Glutamatergic neuron (in vitro differentiated cells): ENCODE data around the gene SMIM36. TPM values are rescaled to one million over a fixed set of nuclear protein-coding genes. Genes with fewer than 3 reads are reported as not detected.
"Not testable (repeated sequence)": the region's sequence is repeated elsewhere in the genome, so short reads cannot be mapped to it uniquely, and the experiment has no call there.

ENCODE experiments used
- DNase-seq: peaks from one replicate; pipeline ENCODE4 v3.0.0; 2022
- H3K27ac Mint-ChIP-seq: one replicate; pipeline ENCODE4 v1.8.0; 2020; ENCODE audit warnings: mild to moderate bottlenecking, mixed read lengths, inconsistent platforms; ENCODE audit not compliant: unreplicated experiment
- H3K27me3 Mint-ChIP-seq: one replicate; pipeline ENCODE4 v1.8.0; 2020; ENCODE audit warnings: mild to moderate bottlenecking, moderate library complexity, mixed read lengths, inconsistent platforms; ENCODE audit not compliant: unreplicated experiment
- H3K36me3 Mint-ChIP-seq: one replicate; pipeline ENCODE4 v1.8.0; 2020; ENCODE audit warnings: mild to moderate bottlenecking, mixed read lengths, inconsistent platforms; ENCODE audit not compliant: unreplicated experiment
- H3K4me1 Mint-ChIP-seq: one replicate; pipeline ENCODE4 v1.8.0; 2020; ENCODE audit warnings: mild to moderate bottlenecking, low read depth, mixed read lengths, inconsistent platforms; ENCODE audit not compliant: unreplicated experiment
- H3K4me3 Mint-ChIP-seq: one replicate; pipeline ENCODE4 v1.8.0; 2020; ENCODE audit warnings: mild to moderate bottlenecking, mixed read lengths, inconsistent platforms; ENCODE audit not compliant: unreplicated experiment
- H3K9me3 Mint-ChIP-seq: one replicate; pipeline ENCODE4 v1.8.0; 2020; ENCODE audit warnings: mild to moderate bottlenecking, moderate library complexity, mixed read lengths, inconsistent platforms; ENCODE audit not compliant: unreplicated experiment
- total RNA-seq: library from RNA; stranded (reverse); fragmentation: NEBNext Ultra II Directional; extraction: Animal tissue kit (Norgen Biotek cat#: 25700); gene quantifications from one replicate; pipeline ENCODE4 v1.2.1, GENCODE V29; 2021; ENCODE audit not compliant: unreplicated experiment
- TF ChIP-seq, protein P1 (sequence below): fragments of 200-600 bp; sonication (generic); IDR thresholded peaks from one replicate; pipeline ENCODE4 v1.5.0; 2021; ENCODE audit not compliant: partially characterized antibody, unreplicated experiment

SMIM36 gene
- total RNA-seq, 1 donor from 2014 or later = not detected

DNA sequence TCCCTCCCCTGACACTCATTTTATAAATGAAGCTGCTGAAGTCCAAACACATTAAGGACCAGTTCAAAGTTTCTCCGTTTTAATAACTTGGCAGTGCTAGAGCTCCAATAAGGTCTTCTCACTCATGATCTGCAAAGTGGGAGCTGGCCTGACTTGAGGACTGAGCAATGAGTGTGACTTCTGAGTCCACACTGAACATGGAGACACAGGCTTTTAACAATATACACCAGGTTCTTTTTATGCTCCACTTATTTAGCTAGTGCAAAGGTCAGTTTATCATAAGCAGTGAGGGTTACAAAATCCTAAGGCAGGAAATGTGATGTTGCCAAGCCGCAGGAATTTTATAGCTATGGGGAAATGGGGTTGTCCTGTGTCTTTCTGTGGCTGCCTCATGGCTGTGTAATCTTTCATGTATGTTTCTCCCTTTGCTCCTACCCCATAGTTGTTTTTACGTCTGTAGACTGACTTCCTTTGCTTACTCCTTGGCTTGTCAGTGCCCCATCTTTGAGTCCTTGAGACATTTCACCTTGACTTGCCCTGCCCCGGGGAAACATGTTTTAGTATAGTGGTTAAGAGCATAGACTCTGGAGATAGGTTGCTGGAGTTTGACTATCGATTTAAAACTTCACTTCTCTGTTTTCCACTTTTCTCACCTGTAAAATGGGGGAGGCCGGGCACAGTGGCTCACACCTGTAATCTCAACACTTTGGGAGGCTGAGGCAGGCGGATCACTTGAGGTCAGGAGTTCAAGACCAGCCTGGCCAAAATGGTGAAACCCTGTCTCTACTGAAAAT, 77.4 kb downstream of the SMIM36 start:
- no peak overlapping the region for H3K27ac Mint-ChIP-seq
- peaks cover 21% of the 10 kb centered on the region for H3K4me1 Mint-ChIP-seq
- no peak overlapping the region for H3K4me3 Mint-ChIP-seq
- no peaks in the 10 kb centered on the region for H3K36me3 Mint-ChIP-seq
- no peaks in the 10 kb centered on the region for H3K27me3 Mint-ChIP-seq
- H3K9me3 Mint-ChIP-seq = peaks cover 2% of the 10 kb centered on the region
- TF ChIP-seq, protein P1, sequence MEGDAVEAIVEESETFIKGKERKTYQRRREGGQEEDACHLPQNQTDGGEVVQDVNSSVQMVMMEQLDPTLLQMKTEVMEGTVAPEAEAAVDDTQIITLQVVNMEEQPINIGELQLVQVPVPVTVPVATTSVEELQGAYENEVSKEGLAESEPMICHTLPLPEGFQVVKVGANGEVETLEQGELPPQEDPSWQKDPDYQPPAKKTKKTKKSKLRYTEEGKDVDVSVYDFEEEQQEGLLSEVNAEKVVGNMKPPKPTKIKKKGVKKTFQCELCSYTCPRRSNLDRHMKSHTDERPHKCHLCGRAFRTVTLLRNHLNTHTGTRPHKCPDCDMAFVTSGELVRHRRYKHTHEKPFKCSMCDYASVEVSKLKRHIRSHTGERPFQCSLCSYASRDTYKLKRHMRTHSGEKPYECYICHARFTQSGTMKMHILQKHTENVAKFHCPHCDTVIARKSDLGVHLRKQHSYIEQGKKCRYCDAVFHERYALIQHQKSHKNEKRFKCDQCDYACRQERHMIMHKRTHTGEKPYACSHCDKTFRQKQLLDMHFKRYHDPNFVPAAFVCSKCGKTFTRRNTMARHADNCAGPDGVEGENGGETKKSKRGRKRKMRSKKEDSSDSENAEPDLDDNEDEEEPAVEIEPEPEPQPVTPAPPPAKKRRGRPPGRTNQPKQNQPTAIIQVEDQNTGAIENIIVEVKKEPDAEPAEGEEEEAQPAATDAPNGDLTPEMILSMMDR = no peak
- no peak for DNase-seq

DNA sequence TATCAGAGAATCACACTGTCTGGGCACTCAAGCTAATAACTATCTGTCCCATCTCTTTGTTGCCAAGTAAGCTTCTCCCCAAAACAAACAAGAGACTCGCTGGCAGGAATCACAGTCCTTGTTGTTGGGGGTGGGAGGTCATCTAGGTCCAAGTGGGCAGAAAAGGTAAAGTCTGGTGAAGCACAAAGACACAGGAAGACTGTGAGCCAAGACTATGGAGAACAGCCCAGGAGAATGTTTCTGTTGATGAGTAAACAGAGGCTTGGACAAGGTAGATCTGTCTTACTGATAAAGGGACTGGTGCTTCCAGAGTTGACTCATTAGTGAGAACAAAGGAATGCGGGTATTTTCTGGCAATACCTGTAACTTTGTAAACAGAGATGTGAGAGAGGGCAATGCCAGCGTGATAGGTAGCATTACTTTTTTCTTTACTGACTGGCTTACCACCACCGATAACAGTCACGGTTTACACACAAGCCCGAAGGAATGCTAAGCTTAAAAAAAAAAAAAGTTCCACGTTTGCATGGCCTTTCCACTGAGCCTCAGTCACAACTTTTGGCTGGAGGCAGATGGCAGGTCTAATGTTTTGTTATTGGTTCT, 78.1 kb downstream of the SMIM36 start:
- DNase-seq = no peak
- H3K27me3 Mint-ChIP-seq = peaks cover 1% of the 10 kb centered on the region
- peaks cover 21% of the 10 kb centered on the region for H3K4me1 Mint-ChIP-seq
- H3K4me3 Mint-ChIP-seq = no peak overlapping the region
- peaks cover 2% of the 10 kb centered on the region for H3K9me3 Mint-ChIP-seq
- H3K27ac Mint-ChIP-seq = no peak overlapping the region
- no peaks in the 10 kb centered on the region for H3K36me3 Mint-ChIP-seq
- TF ChIP-seq, protein P1 = no peak

DNA sequence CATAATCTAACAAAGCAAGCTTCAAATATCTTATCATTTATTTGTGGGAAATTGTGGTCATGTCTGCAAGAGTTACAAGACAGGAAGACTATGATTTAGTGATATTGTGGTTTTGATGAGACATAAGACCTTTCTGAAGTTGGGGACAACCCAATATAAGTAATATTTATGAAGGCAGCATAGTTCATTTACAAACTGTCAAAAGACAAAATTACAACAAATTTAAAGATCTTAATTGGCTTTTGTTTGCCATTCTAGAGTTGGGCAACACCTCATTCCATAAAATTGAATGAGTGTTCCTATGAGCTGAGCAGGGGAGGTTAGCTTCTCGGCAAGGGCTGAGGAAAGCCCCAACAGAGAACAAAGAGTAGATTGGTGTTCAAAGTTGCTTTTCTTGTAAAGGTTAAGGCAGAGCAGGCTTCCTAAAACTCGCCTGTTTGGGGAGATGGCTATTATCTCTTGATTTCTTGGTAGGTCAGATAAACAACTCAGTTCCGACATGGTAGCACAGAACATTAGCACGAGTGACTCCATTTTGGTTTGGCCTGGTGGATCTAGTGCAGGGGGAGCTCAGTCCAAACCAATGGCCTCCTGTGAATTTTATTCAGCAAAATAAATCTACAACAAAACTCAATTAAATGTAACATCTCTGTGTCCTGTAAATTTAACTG, 78.8 kb downstream of the SMIM36 start:
- peaks cover 1% of the 10 kb centered on the region for H3K27me3 Mint-ChIP-seq
- H3K4me3 Mint-ChIP-seq = no peak overlapping the region
- H3K9me3 Mint-ChIP-seq = peaks cover 2% of the 10 kb centered on the region
- no peak for DNase-seq
- H3K36me3 Mint-ChIP-seq = no peaks in the 10 kb centered on the region
- H3K4me1 Mint-ChIP-seq = peaks cover 19% of the 10 kb centered on the region
- no peak overlapping the region for H3K27ac Mint-ChIP-seq
- TF ChIP-seq, protein P1 = no peak

DNA sequence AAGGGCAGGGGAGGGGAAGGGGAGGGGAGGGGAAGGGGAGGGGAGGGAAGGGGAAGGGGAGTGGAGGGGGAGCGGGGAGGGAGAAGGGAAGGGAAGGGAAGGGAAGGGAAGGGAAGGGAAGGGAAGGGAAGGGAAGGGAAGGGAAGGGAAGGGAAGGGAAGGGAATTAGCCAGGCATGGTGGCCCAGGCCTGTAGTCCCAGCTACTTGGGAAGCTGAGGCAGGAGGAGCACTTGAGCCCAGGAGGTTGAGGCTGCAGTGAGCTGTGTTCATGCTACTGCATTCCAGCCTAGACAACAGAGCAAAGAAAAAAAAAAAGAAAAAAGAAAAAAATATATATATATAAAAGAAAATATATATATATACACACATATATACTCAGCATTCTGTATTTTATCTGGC, 79.3 kb downstream of the SMIM36 start:
- not testable (repeated sequence) for DNase-seq, H3K4me3 Mint-ChIP-seq

DNA sequence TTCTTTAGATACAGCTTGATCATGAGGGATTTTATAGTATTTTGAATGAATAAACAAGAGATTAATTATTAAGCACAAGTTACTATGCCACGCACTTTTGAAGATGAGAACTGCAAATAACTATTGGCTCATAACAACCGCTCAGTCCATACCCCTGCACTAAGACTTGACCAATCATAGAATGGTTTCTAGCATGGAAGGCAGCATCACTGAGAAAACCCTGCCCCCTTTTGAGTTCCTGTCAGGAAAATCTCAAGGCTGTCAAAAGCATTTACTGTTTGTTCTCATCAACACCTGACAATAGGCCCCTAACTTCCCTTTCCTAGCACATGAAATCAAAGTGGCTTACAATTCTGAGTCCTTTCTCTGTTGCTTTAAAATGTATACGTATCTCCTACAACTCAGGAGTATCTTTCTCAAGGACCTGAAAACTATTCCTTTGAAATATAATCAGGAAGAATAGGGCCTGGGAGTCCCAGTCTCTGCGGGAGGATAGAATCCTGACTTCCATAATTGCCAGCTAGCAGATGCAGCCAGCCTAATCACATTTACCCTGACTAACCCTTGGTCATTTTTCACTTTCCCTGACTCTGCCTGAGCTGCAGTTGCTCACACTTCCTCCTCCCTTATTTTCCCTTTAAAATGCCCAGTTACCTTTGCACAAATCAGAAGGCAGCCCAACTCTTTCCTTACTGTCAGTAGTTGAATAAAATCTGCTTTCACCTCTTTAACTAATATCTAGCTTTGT, 80.5 kb downstream of the SMIM36 start:
- peaks cover 1% of the 10 kb centered on the region for H3K27me3 Mint-ChIP-seq
- no peaks in the 10 kb centered on the region for H3K36me3 Mint-ChIP-seq
- TF ChIP-seq, protein P1 = no peak
- H3K4me3 Mint-ChIP-seq = no peak overlapping the region
- H3K9me3 Mint-ChIP-seq = peaks cover 2% of the 10 kb centered on the region
- peaks cover 7% of the 10 kb centered on the region for H3K4me1 Mint-ChIP-seq
- no peak overlapping the region for H3K27ac Mint-ChIP-seq
- no peak for DNase-seq

More for the DNA sequence above, 79.3 kb downstream of the SMIM36 start:
- peaks cover 15% of the 10 kb centered on the region for H3K4me1 Mint-ChIP-seq
- H3K36me3 Mint-ChIP-seq, H3K27ac Mint-ChIP-seq, H3K9me3 Mint-ChIP-seq, H3K27me3 Mint-ChIP-seq: not testable (repeated sequence)
